ENCODE results near the gene DPYSL4.

Gene DPYSL4

GRCh38 chr10:132248455-132249225 lies 61.9 kb downstream of the DPYSL4 start:
- peak; percentile 71 for DNase-seq

- no peak for DNase-seq
Measured at GRCh38 chr10:132249226-132249724, 62.5 kb downstream of the DPYSL4 start.

GRCh38 chr10:132249824-132250375 lies 63.2 kb downstream of the DPYSL4 start:
- DNase-seq = no peak

GRCh38 chr10:132250481-132251475 lies 64.0 kb downstream of the DPYSL4 start:
- DNase-seq = no peak

- DNase-seq = no peak
Measured at GRCh38 chr10:132251928-132252327, 65.2 kb downstream of the DPYSL4 start.

- DNase-seq = no peak
Measured at GRCh38 chr10:132252412-132252811, 65.7 kb downstream of the DPYSL4 start.

- DNase-seq = no peak
Measured at GRCh38 chr10:132253092-132253687, 66.4 kb downstream of the DPYSL4 start.

- DNase-seq = no peak
Measured at GRCh38 chr10:132254841-132255240, 68.1 kb downstream of the DPYSL4 start.

Measured in hematopoietic multipotent progenitor cell treated with erythropoietin and hydrocortisone succinate and interleukin-3 and kit ligand, for 6 days (in vitro differentiated cells).